Umbilical cord (tissue), 2 donors: ENCODE measurements around the gene APC2. TPM values are rescaled to one million over a fixed set of nuclear protein-coding genes. Genes with fewer than 3 reads are reported as not detected.

Experiments
- DNase-seq: peaks from one replicate; pipeline ENCODE4 v3.0.0-alpha.2; 2015; ENCODE audit warnings: low spot score
- total RNA-seq: library from RNA; depleted of rRNA; stranded (reverse); fragments of >200 nt; gene quantifications from one replicate; pipeline ENCODE4 v1.2.3, GENCODE V29; 2014; ENCODE audit warnings: low replicate concordance; ENCODE audit not compliant: insufficient read depth

The APC2 gene
- total RNA-seq, 1 donor from 2014 or later: 0.72 TPM

DNA sequence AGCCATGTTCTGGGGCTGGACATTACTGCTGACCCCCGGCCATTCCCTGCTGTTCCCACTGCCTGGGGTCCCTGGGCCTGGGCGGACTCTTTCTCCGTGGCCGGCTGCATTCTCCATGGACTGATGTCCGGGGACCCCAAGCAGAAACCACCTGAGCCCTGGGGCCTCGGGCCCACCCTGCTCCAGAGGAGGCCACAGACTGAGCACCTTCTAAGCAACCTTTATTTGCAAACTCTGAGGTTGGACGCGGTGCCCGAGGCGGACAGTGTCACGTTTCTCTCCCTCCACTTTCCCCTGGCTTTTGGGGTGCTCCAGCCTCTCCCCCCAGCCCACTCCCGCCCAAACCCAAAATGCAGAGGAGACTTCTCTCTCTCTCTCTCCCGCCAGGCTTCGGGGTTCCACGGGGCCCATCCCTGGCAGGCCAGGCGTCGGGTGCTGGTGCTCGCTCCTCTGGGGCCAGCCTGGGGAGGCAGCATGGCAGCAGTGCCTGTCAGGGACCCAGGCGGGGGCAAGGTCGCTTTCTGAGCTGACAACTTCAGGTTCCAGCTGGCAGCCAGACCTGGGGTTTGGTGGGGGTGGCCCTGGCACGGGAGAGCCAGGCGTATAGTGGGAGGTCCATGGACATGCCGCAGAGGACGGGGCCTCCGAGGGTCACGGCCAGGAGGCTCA is 31.4 kb downstream of the APC2 start:
- DNase-seq: no peak

DNA sequence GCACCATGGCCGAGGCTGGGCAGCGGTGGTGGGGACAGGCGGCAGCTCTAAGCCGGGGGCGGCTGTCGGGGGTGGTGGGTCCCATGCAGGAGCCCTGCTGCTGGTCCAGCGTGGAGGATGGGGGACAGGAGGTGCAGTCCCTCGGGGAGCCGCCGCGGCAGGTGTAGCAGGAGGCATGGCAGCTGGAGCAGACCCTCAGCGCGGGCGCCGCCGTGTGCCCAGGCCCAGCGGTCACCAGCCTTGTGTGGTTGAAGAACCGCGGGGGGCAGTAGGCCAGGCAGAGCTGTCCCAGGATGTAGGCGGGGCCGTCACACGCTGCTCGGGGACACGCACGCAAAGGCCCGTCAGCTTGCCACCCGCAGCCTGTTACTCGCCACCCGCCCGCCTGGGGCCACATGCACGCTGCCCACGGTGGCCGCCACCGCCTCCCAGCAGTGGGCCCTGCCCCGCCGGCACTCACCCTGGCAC is 32.0 kb downstream of the APC2 start:
- no peak for DNase-seq

DNA sequence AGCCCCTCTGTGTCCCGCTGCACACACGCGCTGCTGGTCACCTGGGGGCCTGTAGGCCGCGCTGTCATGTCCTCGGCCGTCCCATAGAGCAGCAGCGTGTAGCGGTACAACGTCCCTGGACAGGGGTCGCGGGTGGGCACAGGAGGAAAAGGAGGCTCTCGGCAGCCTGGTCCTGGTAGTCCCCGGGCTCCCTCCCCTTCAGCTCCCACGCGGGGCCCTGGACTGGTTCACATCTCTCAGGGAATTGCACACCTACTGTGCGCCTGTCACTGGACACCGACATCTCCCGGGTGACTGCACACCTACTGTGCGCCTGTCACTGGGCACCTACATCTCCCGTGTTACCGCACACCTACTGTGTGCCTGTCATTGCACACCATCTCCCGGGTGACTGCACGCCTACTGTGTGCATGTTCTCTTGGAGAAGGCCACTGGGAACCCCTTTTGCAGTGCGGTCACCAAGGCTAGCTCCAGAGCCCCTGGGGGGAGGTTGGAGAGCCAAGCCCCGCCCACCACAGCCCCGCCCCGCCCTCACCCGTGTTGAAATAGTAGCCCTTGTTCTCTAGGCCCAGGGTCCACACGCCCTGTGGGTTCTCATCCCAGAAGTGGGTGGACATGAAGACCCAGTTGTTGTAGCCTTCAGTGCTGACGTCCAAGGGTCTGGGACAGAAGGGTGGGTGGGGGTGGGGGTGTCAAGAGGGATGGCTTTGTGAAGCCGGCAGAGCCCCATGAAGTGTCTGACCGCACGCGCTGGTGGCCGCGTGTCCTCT is 32.6 kb downstream of the APC2 start:
- DNase-seq: no peak

DNA sequence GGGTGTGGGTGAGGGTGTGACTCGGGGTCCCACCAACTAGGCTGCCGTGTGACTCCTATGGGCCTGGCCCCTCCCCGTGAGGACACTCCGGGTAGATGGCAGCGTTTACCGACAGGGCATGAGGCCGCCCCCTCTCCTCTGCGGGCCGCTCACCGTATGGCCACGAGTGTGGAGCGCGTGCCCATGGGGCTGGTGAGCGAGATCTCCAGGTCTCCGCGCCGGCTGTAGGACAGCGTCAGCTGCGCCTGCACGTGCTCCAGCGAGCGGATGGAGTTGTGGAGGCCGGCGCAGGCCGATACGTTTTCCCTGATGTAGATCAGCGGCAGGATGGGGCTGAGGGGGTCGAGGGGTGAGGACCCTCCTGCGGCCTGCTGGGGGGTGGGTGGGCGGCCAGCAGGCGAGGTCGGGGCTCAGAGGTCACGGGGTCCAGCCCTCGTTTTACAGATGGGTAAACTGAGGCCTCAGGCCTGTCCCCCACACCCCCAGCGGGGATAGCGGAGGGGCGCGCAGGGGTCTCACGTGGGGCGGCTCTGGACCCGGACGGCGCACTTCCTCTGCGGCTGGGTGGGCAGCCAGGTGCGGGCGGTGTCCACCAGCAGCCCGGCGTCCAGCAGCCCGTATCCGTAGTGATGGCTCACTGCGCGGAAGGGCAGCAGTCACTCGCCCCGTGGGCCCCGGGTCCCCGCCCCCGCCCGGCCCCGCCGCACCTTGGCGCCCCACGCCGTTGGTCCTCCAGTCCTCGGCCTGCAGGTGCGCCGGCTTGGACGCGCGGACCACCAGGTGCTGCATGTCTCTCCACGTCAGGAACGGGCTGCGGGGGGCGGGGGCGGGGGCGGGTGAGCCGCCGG is 33.4 kb downstream of the APC2 start:
- no peak for DNase-seq

DNA sequence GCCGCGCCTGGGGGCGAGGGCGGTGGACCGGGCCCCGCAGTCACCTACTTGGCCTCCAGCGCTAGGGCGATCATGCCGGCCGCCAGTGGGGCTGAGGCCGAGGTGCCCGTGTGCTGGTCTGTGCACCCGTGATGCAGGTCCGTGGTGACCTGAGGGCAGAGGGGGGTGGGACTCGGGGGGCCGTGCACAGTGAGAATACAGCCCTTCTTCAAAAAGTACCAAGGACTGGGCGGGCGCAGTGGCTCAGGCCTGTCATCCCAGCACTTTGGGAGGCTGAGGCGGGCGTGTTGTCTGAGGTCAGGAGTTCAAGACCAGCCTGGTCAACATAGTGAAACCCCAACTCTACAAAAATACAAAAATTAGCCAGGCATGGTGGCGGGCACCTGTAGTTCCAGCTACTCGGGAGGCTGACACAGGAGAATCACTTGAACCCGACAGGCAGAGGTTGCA is 34.1 kb downstream of the APC2 start:
- DNase-seq: no peak

DNA sequence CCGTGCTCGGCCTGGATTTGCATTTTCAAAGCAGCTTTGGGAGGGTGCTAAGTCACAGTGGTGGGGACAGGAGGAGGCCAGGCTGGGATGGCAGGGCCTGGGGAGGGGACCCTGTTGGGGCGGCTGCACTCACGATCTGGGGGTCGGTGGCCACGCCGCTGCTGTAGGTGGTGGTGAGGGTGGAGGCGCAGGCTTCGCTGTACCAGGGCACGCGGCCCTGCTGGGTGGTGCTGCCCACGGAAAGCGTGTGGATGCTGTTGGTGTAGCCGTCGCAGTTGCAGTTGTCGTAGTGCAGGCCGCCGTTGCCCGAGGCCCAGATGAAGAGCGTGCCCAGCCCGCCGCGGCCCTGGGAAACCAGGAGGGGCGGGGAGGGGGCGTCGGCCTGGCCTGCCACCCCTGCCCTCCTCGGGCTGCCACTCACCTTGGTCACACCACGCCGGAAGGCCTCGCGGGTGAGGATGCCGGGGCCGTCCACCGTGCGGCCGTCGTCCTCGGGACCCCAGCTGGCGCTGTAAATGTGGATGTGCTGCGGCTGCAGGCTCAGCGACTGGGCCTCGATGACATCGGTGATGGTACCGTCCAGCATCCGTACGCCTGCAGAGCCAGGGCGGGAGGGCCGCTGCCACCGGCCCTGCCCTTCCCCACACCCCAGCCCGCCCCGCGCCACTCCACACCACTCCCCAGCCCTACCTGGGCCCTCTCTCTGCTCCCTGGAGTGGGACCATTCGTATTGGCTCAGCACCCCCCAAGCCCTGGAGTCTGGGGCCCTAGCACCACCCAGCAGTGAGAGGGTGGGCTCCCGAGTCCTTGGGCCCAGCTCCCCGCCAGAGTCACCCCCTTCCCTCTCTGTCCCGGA is 37.0 kb downstream of the APC2 start:
- DNase-seq: no peak

DNA sequence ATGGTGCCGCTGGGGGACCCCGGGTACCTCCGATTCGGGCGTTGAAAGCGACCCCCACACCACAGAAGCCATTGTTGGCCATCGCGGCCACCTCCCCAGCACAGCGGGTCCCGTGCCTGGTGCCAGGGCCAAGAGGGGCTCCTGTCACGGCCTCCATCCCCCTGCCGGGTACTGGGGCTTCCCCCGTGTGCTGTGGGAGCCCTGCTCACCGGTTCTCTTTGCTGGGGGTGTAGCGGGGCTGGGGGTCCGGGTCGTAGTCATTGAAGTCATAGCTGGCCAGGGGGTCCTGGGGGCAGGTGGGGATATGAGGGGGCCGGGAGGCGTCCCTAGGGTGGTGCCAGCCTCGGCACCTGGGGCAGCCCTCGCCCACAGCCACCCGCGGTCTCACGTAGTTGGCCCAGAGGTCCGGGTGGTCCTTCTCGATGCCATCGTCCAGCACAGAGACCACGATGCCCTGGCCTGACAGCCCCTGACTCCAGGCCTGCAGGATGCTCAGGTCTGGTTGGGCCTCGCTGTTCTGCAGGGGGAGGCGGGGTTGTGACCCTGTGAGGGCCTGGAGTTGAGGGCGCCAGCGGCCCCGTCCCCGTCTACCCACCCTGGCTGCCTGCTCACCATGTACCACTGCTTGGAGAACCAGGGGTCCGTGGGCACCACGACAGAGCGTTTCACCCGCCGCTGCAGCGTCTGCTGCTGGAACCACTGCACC is 37.8 kb downstream of the APC2 start:
- DNase-seq: no peak

DNA sequence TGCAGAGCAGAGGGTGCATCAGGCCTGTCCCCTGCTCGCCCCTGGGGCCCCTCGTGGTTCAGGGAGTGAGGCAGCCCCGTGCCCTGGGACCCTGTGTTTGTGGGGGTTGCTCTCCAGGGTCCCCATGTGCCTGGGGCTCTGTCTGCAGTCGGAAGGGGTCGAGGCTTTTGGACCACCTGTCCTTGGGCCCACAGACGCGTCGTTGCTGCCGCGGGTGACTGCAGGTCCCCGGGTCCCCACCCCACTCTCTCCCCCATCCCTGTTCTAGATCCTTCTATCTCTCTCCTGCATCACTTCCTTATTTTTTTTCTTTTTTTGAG is 38.3 kb downstream of the APC2 start:
- DNase-seq: no peak

DNA sequence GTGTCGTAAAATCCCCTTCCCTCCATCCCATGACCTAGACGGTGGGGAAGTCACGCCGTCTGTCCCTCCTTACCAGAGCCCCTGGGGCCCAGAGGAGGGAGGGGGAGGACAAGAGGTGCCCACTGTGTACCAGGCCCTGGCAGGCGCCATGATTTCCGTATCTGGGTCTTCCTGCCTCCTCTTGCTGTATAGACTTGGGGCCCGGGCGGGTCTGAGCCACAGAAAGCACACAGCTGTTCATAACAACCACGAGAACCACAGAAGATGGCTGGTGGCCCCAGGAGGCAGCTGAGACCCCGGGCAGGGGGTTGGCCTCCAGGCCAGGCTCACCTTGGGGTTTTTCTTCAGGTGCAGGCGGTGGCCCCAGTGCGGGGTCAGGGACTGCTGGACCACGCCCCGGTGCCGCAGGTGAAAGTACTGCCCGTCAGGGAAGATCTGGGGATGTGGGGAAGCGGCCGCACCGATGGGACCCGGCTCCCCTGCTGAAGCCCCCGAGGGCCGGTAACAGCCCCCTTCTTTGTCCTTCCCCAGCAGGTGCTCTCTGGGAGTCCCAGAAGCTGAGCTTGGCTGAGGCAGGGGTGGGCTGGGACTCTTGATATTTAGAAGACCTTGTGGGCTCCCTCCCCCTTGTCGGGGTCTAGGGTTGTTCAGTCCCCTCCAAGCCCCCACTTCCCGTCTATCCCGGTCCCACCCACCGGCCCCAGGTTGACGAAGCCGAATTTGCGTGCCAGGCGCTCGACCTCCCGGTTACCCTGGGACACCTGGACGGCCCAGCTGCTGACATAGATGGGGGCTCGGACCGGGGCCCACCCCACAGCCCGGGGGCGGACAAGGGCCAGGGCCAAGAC is 39.8 kb downstream of the APC2 start:
- no peak for DNase-seq

DNA sequence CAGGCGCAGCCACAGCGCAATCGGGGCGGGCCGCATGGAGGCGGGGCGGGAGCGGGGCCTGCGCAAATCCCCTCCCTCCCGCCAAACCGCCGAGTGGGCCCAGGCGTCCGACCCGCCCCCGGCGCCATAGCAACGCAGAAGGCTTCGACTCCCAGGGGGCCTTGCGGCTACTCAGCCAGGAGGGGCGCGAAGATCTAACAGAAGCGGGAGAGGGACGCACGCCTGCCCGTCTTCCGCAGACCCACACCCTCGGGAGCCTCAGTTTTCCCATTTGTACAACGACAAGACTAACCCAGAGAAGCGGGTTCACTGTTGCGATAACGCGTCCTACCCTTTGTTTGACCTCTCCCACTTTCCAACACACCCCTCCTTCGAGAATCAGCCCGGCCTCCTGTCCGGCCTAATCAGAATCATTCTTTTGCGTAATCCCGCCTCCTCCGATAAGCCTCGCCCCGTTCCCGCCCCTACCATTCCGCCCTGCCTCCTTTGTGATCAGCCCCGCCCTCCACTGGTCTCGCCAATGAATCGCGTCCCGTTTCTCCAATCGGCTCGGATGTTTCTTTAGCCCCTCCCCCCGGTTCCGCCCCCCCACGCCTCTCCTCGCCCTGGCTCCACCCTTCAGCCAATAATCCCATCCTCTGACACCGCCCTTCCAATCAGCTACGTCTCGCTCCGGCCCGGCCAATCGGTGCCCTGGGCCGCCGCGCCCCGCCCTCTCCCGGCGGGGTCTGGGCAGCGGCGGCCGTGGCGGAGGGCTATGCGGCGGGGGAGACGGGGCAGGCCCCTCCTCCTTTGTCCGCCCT is 40.6 kb downstream of the APC2 start, which contains the start of gene PCSK4:
TSS of gene PCSK4 (minus strand) at position 40 of the 803 bp plus-strand sequence. CDS start at position 36, 4 bp downstream.
- peak; percentile 99 for DNase-seq

DNA sequence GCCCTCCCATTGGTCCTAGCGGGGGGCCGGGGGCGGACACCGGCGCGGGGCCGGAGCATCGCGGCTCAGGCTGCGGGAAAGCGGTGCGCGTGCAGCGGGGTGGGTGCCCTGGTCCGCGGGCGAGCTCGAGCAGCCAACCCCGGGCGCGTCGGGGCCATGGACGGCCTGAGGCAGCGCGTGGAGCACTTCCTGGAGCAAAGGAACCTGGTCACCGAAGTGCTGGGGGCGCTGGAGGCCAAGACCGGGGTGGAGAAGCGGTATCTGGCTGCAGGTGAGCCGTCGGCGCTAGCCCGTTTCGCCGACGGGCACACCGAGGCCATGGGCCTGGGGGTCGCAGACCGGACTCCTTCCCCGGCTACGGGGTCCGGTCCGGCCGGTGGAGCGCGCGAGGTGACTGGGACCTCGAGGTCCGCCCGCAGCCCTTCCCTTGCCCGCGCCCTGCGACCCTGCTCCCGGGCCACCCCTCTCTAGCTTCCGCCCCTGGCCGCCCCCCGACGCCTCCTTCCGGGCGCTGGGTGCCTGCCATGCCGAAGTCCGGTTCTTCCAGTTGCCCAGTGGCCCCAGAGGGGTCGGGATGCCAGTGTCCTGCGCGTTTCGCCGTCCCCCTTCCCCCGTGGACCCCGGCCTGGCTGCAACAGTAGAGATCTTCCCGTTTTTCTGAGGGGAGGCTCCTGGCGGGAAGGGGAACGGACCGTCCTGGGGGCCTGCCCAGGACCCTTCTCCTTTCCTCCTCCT is 41.4 kb downstream of the APC2 start, which contains the start of gene REEP6:
TSS of gene REEP6 (plus strand) at position 68 of the 735 bp plus-strand sequence. CDS start at position 157, 89 bp downstream.
- DNase-seq: no peak

DNA sequence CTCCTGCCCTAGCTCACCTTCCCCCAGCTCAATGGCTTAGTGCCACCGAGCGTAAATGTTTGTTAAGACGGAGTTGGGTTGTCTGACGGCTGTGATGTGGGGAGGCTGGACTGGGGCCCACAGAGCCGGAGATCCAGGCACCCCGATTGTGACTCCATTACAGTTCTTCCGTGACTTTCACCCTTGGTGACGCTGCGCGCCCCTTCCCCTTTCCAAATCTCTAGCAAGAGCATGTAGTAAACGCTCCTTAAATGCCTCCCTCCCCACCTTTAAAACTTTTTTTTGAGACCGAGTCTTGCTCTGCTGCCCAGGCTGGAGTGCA is 41.9 kb downstream of the APC2 start:
- no peak for DNase-seq

DNA sequence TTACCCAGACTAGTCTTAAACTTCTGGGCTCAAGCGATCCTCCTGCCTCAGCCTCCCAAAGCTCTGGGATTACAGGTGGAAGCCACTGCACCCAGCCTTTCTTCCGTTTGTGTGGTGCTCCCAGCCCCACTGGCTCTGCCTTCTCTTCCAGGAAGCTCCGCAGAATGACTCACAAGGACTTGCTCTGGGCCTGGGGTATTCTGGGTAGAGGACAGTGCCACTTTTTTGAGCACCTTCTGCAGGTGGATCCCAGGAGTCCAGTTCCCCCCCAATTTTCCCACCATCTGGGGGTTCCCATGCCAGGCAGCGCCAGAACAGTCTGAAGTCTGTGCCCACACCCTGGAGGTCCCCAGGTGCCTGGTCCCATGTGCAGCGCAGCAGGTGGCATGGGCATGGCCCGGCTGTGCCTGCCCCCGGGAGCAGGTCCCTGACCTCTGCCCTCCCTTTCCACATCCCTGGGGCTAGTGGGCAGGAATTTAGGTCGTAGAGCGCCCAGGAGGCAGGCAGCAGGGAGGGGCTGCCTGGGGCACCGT is 42.6 kb downstream of the APC2 start:
- no peak for DNase-seq

DNA sequence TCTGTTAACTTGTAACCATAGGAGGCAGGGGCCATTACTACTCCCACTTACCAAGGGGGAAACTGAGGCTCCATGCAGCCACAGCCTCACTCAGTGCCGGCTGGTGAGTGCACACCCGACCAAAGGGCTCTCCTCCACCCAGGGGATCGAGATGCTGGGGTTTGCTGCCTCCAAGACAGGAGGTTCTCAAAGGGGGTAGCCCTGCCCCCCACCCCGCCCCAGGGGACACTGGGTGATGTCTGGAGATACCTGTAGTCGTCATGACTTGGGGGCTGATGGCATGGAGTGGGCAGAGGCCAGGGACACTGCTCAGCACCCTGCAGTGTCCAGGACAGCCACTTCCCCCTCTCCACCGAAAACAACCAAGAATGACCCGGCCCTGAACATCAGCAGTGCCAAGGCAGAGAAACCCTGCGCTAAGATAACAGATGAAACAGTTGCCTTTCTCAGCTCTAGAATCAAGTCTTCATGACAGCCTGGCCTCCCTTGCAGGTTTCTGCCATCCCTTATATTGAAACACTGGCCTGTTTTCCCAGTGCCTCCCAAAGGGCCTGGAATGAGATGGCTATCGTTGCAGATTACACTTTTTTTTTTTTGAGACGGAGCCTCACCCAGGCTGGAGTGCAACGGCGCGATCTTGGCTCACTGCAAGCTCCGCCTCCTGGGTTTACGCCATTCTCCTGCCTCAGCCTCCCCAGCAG is 44.3 kb downstream of the APC2 start:
- DNase-seq: no peak

DNA sequence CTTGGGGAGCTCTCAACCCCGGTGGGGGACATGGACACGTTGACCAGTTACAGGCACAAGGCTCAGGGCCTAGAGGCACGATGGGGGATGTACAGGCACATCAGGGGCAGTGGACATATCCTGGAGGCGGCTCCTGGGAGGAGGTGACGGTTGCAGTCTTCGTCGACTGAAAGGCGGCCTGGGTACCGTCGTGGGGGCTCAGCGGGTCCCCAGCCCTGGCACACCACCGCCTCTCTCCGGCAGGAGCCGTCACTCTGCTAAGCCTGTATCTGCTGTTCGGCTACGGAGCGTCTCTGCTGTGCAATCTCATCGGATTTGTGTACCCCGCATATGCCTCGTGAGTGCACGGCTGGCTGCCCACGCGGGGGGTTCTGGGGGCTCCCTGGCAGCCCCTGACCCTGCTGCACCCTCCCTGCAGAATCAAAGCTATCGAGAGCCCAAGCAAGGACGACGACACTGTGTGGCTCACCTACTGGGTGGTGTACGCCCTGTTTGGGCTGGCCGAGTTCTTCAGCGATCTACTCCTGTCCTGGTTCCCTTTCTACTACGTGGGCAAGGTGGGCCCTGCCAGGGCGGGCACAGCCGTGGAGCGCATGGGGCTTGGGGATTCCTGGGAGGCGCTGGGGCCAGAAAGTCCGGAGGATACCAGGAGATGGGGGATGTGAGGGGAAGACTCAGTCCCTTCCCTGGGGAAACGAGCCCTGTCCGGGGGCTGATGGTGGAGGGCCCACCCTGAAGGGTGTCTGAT is 45.3 kb downstream of the APC2 start:
- DNase-seq: no peak
